ENCODE measurements around the gene CD300H.

CD300H gene

DNA sequence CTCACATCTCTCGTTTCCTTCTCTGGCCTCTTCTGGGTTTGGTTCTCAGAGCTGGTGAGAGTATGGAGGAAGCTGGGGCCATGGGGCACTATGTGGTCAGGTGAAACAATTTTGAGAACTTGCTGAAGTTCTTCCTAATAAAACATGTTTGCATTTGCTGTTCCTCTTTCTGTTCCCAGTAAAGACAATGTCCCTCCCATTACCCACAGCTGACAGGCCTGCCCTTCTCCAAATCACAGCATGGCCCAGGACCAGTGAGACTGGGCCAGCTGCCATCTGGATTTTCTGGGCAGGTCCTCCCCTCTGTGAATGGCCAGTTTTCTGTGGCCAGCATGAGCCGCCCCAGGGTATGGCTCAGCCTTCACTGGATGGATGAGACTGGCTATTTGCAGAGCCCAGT is at the start of gene CD300H:
Gene CD300H, minus strand, starts transcription at position 113 of the 400 bp plus-strand sequence.
- DNase-seq (ENCODE audit: low read depth), result no peak

- DNase-seq (ENCODE audit: low read depth), result no peak
These were observed 49.4 kb upstream of the CD300H start for GRCh38 chr17:74616696-74617095.

DNA sequence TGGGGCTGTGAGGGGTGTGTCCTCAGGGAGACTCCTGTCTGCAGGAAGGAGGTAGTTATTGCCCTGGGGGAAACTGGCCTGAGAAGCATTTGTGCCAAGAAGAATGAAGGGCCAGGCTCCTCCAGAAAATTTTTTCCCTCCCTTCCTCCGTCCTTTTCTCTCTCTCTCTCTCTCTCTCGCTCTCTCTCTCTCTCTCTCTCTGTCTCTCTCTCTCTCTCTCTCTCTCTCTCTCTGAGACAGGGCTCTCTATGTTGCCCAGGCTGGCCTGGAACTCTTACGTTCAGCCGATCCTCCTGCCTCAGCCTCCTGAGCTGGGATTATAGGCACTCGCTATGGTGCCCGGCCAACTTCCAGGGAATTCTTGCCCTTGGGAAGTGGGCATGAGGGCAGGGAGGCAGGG is 44.7 kb upstream of the CD300H start:
- no peak for DNase-seq (ENCODE audit: low read depth)

DNA sequence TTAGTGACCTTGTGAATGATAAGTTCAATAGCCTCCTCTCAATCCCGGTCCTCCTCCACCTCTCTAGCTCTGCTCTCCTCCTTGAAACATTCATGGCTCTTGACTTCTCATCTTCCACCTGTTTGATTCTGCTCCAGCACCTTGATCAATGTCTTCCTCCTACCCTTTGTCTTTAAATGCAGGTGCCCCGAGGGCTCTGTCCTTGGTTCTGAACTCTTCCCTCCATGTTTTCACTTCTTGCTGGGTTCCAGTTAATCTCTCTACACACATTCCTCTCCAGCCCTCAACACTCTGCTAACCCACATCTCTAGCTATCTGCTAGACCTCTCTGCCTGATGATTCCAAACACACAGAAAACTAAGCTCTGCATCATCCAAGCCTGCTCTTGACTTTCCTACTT is 42.8 kb upstream of the CD300H start:
- DNase-seq (ENCODE audit: low read depth), result no peak

GRCh38 chr17:74608511-74608910 is 41.2 kb upstream of the CD300H start:
- DNase-seq (ENCODE audit: low read depth), result no peak

DNA sequence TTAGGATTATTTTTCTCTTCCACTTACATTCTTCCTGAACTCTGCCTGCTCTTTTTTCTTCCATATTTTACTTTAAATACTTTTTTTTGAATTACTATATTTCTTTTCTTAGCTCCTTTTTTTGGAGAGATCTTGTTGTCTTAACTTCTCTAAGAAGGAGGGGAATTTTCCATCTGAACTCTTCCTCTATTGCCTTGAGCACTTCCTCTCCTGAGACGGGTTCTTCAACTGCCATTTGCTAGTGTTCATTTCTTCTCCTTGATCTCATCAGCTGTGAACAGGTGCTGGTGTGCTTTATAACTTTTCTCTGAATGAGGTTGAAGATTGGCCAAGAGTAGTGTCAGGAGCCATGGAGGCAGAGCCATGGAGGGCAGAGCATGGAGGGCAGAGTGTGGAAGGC is 39.9 kb upstream of the CD300H start:
- no peak for DNase-seq (ENCODE audit: low read depth)

GRCh38 chr17:74606050-74606449 is 38.7 kb upstream of the CD300H start:
- no peak for DNase-seq (ENCODE audit: low read depth)

GRCh38 chr17:74605361-74605760 is 38.1 kb upstream of the CD300H start:
- DNase-seq (ENCODE audit: low read depth), result peak; percentile 75

- DNase-seq (ENCODE audit: low read depth), result no peak
These were observed 37.5 kb upstream of the CD300H start for GRCh38 chr17:74604761-74605160.

GRCh38 chr17:74604200-74604599 is 36.9 kb upstream of the CD300H start:
- no peak for DNase-seq (ENCODE audit: low read depth)

GRCh38 chr17:74603746-74604145 is 36.4 kb upstream of the CD300H start:
- no peak for DNase-seq (ENCODE audit: low read depth)

- DNase-seq (ENCODE audit: low read depth), result no peak
These were observed 35.8 kb upstream of the CD300H start for GRCh38 chr17:74603037-74603635.

GRCh38 chr17:74601944-74602572 is 34.7 kb upstream of the CD300H start:
- DNase-seq (ENCODE audit: low read depth), result peak; percentile 31

DNA sequence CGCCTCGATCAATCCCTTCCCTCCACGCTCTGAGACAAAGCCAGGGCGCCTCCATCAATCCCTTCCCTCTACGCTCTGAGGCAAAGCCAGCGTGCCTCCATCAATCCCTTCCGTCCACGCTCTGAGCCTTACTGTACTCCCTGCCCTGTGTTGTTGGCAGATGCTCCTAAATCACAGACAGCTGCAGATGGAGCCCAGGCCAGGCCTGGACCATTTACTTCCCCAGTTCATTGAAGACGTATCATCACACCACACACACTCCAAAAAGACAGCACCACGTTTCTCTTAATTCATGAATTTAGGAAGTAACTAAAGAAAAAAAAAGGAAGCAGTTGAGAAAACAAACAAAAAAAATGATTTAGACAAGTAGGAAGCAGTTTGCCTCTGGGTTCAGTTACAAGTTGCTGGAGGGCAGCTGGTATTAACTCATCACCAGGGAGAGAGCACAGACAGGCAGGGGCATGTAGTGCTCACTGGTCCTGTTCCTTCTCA is 32.2 kb upstream of the CD300H start:
- DNase-seq (ENCODE audit: low read depth), result no peak

- no peak for DNase-seq (ENCODE audit: low read depth)
These were observed 31.7 kb upstream of the CD300H start for GRCh38 chr17:74599023-74599399.

GRCh38 chr17:74598346-74599022 is 31.2 kb upstream of the CD300H start:
- no peak for DNase-seq (ENCODE audit: low read depth)

GRCh38 chr17:74597069-74597790 is 29.9 kb upstream of the CD300H start:
- no peak for DNase-seq (ENCODE audit: low read depth)

GRCh38 chr17:74595037-74595750 is 27.9 kb upstream of the CD300H start:
- DNase-seq (ENCODE audit: low read depth), result no peak

- DNase-seq (ENCODE audit: low read depth), result no peak
These were observed 25.0 kb upstream of the CD300H start, which contains the start of gene CD300LD for GRCh38 chr17:74592087-74592990. CD300LD (minus strand) TSS chr17:74592283; CDS start chr17:74592202, 81 bp downstream.

DNA sequence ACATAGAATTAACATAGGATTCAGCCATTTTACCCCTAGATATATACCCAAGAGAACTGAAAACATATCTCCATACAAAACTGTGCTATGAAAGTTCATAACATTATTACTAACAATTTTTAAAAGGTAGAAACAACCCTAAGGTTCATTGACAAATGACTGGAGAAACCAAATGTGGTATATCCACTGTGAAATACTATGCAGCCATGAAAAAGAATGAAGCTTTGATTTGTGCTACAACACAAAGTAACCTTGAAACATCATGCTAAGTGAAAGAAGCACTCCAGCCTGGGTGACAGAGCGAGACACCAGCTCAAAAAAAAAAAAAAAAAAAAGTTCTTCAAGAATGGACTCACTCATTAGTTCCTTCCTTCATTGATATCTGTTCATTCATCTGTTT is 24.2 kb upstream of the CD300H start:
- no peak for DNase-seq (ENCODE audit: low read depth)

GRCh38 chr17:74585711-74586110 is 18.4 kb upstream of the CD300H start:
- DNase-seq (ENCODE audit: low read depth), result no peak

All from stromal cell of bone marrow (primary cell).